GM04504 (cell line): ENCODE results near the gene HBE1.

Experiments
- DNase-seq: peaks from one replicate; pipeline ENCODE4 v3.0.0-alpha.2; 2012; ENCODE audit warnings: low read depth

Gene HBE1

DNA sequence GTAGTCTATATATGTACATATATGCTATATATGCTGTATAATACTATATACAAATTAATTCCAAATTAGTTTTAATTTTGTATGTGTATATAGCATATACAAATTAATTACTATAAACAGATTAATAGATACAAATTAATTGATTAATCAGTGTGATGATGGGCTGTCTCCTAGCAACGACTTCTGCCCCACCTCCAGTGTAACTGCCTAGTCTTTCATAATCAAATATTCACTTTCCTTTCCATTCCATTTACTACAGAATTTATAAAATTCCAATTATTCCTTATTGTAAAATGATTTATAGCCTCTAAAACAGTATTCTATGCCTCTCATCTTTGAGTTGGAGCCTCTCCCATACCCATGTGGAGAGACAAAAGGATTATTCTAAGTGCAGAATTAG is 36.4 kb downstream of the HBE1 start:
- DNase-seq, result no peak

- DNase-seq, result no peak
Measured at GRCh38 chr11:5232821-5233220, 36.9 kb downstream of the HBE1 start.

GRCh38 chr11:5232176-5232575 is 37.6 kb downstream of the HBE1 start:
- no peak for DNase-seq

DNA sequence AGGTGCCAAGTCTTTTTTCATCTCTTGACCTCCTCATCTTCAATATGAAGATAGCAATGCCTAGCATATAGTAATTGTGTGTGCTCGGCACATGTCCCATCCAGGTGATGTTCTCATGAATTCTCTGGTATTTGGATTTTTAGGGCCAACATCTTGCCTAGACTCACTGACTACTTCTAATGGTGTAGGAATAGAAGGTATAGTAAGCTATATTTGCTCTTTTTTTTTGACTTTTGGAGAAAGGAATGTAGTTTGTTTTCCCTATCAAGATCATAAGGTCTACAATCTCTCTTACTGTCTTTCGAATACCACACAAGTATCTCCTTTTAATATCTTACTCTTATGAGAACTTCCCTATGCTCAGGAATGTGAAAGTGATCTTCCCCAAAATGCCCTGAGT is 38.6 kb downstream of the HBE1 start:
- no peak for DNase-seq

- DNase-seq, result no peak
Measured at GRCh38 chr11:5230266-5230665, 39.5 kb downstream of the HBE1 start.

- DNase-seq, result no peak
Measured at GRCh38 chr11:5229796-5230195, 39.9 kb downstream of the HBE1 start.

DNA sequence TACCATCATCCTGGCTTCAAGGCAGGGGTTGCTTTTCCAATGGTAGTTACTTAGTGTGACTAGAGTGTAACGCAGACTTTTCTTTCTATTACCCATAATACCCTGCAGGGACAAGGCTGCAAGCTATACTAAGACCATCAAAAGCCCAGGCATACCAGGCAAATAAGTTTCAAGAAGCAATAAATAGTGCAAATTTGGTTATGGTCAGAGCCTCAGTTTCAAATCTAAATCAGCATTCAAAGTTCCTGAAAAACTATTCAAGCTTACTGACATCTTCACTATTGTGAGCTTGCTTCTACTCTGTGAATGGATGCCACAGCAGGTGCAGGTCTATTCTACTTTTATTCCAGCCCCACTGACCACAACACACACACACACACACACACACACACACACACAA is 40.4 kb downstream of the HBE1 start:
- no peak for DNase-seq

- DNase-seq, result no peak
Measured at GRCh38 chr11:5228124-5228523, 41.6 kb downstream of the HBE1 start.

DNA sequence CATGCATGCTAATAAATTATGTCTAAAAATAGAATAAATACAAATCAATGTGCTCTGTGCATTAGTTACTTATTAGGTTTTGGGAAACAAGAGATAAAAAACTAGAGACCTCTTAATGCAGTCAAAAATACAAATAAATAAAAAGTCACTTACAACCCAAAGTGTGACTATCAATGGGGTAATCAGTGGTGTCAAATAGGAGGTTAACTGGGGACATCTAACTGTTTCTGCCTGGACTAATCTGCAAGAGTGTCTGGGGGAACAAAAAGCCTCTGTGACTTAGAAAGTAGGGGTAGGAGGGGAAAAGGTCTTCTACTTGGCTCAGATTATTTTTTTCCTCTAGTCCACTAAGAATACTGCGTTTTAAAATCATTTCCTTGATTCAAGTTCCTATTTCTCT is 42.1 kb downstream of the HBE1 start:
- DNase-seq, result no peak

DNA sequence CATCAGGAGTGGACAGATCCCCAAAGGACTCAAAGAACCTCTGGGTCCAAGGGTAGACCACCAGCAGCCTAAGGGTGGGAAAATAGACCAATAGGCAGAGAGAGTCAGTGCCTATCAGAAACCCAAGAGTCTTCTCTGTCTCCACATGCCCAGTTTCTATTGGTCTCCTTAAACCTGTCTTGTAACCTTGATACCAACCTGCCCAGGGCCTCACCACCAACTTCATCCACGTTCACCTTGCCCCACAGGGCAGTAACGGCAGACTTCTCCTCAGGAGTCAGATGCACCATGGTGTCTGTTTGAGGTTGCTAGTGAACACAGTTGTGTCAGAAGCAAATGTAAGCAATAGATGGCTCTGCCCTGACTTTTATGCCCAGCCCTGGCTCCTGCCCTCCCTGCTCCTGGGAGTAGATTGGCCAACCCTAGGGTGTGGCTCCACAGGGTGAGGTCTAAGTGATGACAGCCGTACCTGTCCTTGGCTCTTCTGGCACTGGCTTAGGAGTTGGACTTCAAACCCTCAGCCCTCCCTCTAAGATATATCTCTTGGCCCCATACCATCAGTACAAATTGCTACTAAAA is 42.9 kb downstream of the HBE1 start, which contains the start of gene HBB:
Gene HBB, minus strand, starts transcription at position 340 of the 579 bp plus-strand sequence. Its CDS starts 50 bp downstream, at position 290.
- no peak for DNase-seq

DNA sequence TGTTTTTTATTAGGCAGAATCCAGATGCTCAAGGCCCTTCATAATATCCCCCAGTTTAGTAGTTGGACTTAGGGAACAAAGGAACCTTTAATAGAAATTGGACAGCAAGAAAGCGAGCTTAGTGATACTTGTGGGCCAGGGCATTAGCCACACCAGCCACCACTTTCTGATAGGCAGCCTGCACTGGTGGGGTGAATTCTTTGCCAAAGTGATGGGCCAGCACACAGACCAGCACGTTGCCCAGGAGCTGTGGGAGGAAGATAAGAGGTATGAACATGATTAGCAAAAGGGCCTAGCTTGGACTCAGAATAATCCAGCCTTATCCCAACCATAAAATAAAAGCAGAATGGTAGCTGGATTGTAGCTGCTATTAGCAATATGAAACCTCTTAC is 44.3 kb downstream of the HBE1 start:
- no peak for DNase-seq

- DNase-seq, result no peak
Measured at GRCh38 chr11:5224538-5225479, 44.9 kb downstream of the HBE1 start.

DNA sequence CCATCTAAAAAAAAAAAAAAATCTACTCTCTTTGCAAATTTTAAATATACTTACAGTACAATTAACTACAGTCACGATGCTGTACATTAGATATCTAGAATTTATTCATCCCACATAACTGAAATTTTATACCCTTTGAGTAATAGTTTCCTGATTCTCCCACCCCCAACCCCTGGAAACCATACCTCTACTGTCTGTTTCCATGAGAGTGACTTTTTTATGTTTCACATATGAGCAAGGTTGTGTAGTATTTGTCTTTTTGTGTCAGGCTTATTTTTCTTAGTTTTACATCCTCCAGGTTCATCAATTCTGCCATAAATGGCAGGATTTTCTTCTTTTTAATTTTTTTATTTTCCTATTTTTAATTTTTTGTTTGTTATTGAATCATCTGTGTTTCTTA is 46.1 kb downstream of the HBE1 start:
- DNase-seq, result no peak

- no peak for DNase-seq
Measured at GRCh38 chr11:5223146-5223545, 46.6 kb downstream of the HBE1 start.
